Esophagus (tissue), 2 donors: ENCODE data around the gene BTBD9. TPM values are rescaled to one million over a fixed set of nuclear protein-coding genes. Genes with fewer than 3 reads are reported as not detected.

ENCODE experiments used
- H3K27ac ChIP-seq, 2 donors: one replicate each; pipeline ENCODE4 v1.5.1; 2013; ENCODE audit warnings: low read depth in 2 of 2, mild to moderate bottlenecking in 2 of 2, inconsistent platforms in 1 of 2, low read length in 1 of 2, moderate library complexity in 1 of 2
- H3K27me3 ChIP-seq, 2 donors: one replicate each; pipeline ENCODE4 v1.6.1; 2013; ENCODE audit warnings: low read length in 2 of 2, control low read depth in 1 of 2, mild to moderate bottlenecking in 1 of 2; ENCODE audit not compliant: insufficient read depth in 2 of 2, control insufficient read depth in 1 of 2
- H3K36me3 ChIP-seq, 2 donors: one replicate each; pipeline ENCODE4 v1.6.1; 2013; ENCODE audit warnings: low read length in 1 of 2; ENCODE audit not compliant: control insufficient read depth in 2 of 2, insufficient read depth in 2 of 2
- H3K4me1 ChIP-seq, 2 donors: one replicate each; pipeline ENCODE4 v1.6.1; 2013; ENCODE audit warnings: low read length in 1 of 2; ENCODE audit not compliant: control insufficient read depth in 2 of 2, insufficient read depth in 2 of 2
- H3K4me3 ChIP-seq, 2 donors: one replicate each; pipeline ENCODE4 v1.5.1; 2013; ENCODE audit warnings: low read length in 2 of 2, mild to moderate bottlenecking in 2 of 2, low read depth in 1 of 2, moderate library complexity in 1 of 2
- H3K9me3 ChIP-seq, 2 donors: one replicate each; pipeline ENCODE4 v1.6.1; 2013; ENCODE audit warnings: mild to moderate bottlenecking in 2 of 2, low read depth in 1 of 2, low read length in 1 of 2, moderate library complexity in 1 of 2; ENCODE audit not compliant: control insufficient read depth in 2 of 2, insufficient read depth in 1 of 2
- WGBS, 2 donors: extraction: QIAGEN DNeasy Blood & Tissue Kit; methylation state at CpG; one replicate each; pipeline ENCODE4 v1.1.7; 2013; 5-methylcytosine and 5-hydroxymethylcytosine counted together
- polyA plus RNA-seq, 2 donors: library from polyadenylated mRNA; stranded (reverse); fragments of 200-250 nt; gene quantifications; one replicate each; pipeline ENCODE4 v1.2.3, GENCODE V29; 2013
- donor health status: healthy with polysubstance abuse.
- donor health status: Bipolar disorder and iron deficiency.

BTBD9 gene
- polyA plus RNA-seq, 2 donors, result 3.2 to 3.8 TPM

GRCh38 chr6:38141716-38142115 is 498.0 kb downstream of the BTBD9 start:
- Histone ChIP-seq H3K27me3 (no peaks in the 10 kb centered on the region), H3K36me3 (no peaks in the 10 kb centered on the region), H3K9me3 (no peaks in the 10 kb centered on the region), H3K4me3 (no peak overlapping the region), H3K4me1 (peaks cover 4 to 6% of the 10 kb centered on the region in 2 donors), H3K27ac (no peak overlapping the region)
- WGBS, 2 donors, result 94 to 96% methylated on average over 6 of the region's 6 CpGs

GRCh38 chr6:38141085-38141484 is 498.6 kb downstream of the BTBD9 start:
- Histone ChIP-seq H3K27me3 (no peaks in the 10 kb centered on the region), H3K27ac (no peak overlapping the region), H3K9me3 (no peaks in the 10 kb centered on the region), H3K36me3 (peaks cover 0 to 2% of the 10 kb centered on the region in 2 donors), H3K4me1 (peaks cover 2 to 3% of the 10 kb centered on the region in 2 donors), H3K4me3 (no peak overlapping the region)
- 76 to 79% methylated on average over 4 of the region's 4 CpGs for WGBS, 2 donors

GRCh38 chr6:38138374-38138773 is 501.4 kb downstream of the BTBD9 start:
- 96% methylated on average over 5 of the region's 5 CpGs for WGBS, 2 donors
- H3K4me1 ChIP-seq, result no peaks in the 10 kb centered on the region
- no peaks in the 10 kb centered on the region for H3K9me3 ChIP-seq
- H3K36me3 ChIP-seq, result peaks cover 0 to 4% of the 10 kb centered on the region in 2 donors
- no peak overlapping the region for H3K4me3 ChIP-seq
- no peak overlapping the region for H3K27ac ChIP-seq
- no peaks in the 10 kb centered on the region for H3K27me3 ChIP-seq

GRCh38 chr6:38137608-38138265 is 502.0 kb downstream of the BTBD9 start:
- WGBS, 2 donors, result 95 to 98% methylated on average over 8 of the region's 8 CpGs
- H3K9me3 ChIP-seq, result no peaks in the 10 kb centered on the region

GRCh38 chr6:38136547-38136946 is 503.2 kb downstream of the BTBD9 start:
- 83 to 90% methylated on average over 4 of the region's 4 CpGs for whole genome bisulfite sequencing, 2 donors
- Histone ChIP-seq H3K9me3 (no peaks in the 10 kb centered on the region), H3K36me3 (peaks cover 0 to 4% of the 10 kb centered on the region in 2 donors), H3K4me1 (no peaks in the 10 kb centered on the region), H3K4me3 (no peak overlapping the region), H3K27me3 (no peaks in the 10 kb centered on the region), H3K27ac (no peak overlapping the region)

More at GRCh38 chr6:38137608-38138265, 502.0 kb downstream of the BTBD9 start:
- Histone ChIP-seq H3K27ac (no peak overlapping the region), H3K27me3 (no peaks in the 10 kb centered on the region), H3K4me1 (no peaks in the 10 kb centered on the region), H3K36me3 (peaks cover 0 to 4% of the 10 kb centered on the region in 2 donors), H3K4me3 (no peak overlapping the region)

GRCh38 chr6:38134704-38135088 is 505.0 kb downstream of the BTBD9 start:
- H3K4me3 ChIP-seq, result no peak overlapping the region
- H3K36me3 ChIP-seq, result peaks cover 0 to 4% of the 10 kb centered on the region in 2 donors
- WGBS, 2 donors, result 67 to 82% methylated on average over 4 of the region's 4 CpGs

GRCh38 chr6:38133932-38134703 is 505.6 kb downstream of the BTBD9 start:
- 91 to 93% methylated on average over 7 of the region's 7 CpGs for WGBS, 2 donors
- Histone ChIP-seq H3K4me1 (no peaks in the 10 kb centered on the region), H3K36me3 (peaks cover 0 to 4% of the 10 kb centered on the region in 2 donors), H3K4me3 (no peak overlapping the region), H3K9me3 (no peaks in the 10 kb centered on the region), H3K27me3 (no peaks in the 10 kb centered on the region), H3K27ac (no peak overlapping the region)

More at GRCh38 chr6:38134704-38135088, 505.0 kb downstream of the BTBD9 start:
- no peaks in the 10 kb centered on the region for H3K4me1 ChIP-seq
- H3K9me3 ChIP-seq, result no peaks in the 10 kb centered on the region
- no peak overlapping the region for H3K27ac ChIP-seq
- no peaks in the 10 kb centered on the region for H3K27me3 ChIP-seq

- Histone ChIP-seq H3K27ac (no peak overlapping the region), H3K36me3 (peaks cover 0 to 6% of the 10 kb centered on the region in 2 donors), H3K27me3 (no peaks in the 10 kb centered on the region), H3K4me3 (no peak overlapping the region), H3K4me1 (no peaks in the 10 kb centered on the region), H3K9me3 (no peaks in the 10 kb centered on the region)
Measured at GRCh38 chr6:38131527-38131965, 508.2 kb downstream of the BTBD9 start.

GRCh38 chr6:38127284-38127683 is 512.4 kb downstream of the BTBD9 start:
- Histone ChIP-seq H3K4me1 (no peaks in the 10 kb centered on the region), H3K9me3 (no peaks in the 10 kb centered on the region), H3K4me3 (no peak overlapping the region), H3K36me3 (peaks cover 2 to 3% of the 10 kb centered on the region in 2 donors), H3K27ac (no peak overlapping the region), H3K27me3 (no peaks in the 10 kb centered on the region)
- WGBS, 2 donors, result 96 to 98% methylated on average over 4 of the region's 4 CpGs
